Adrenal gland (tissue), 12 donors: ENCODE results near the gene TIAL1. TPM values are rescaled to one million over a fixed set of nuclear protein-coding genes. Genes with fewer than 3 reads are reported as not detected.

ENCODE experiments used
- DNase-seq, 7 donors: peaks; one replicate each; pipeline ENCODE4 v3.0.0-alpha.2; 2019 to 2020
- H3K27ac ChIP-seq, 5 donors: fragments of 200-600 bp; sonication (generic) in 4 of 5; 1 replicate in 3 of 5; 2 replicates in 2 of 5; pipeline versions ENCODE4 v1.5.1 to v1.8.0; 2016 to 2020; ENCODE audit warnings: mild to moderate bottlenecking in 1 of 5
- H3K27me3 ChIP-seq: fragments of 200-600 bp; 2 replicates; pipeline ENCODE4 v1.8.0; 2021
- H3K36me3 ChIP-seq, 2 donors: fragments of 200-600 bp; replicated peaks in 1 of 2; 1 replicate in 1 of 2; 2 replicates in 1 of 2; pipeline versions ENCODE4 v1.5.1 to v1.8.0; 2018 to 2022
- H3K4me1 ChIP-seq, 2 donors: fragments of 200-600 bp; replicated peaks in 1 of 2; 1 replicate in 1 of 2; 2 replicates in 1 of 2; pipeline versions ENCODE4 v1.5.1 to v1.8.0; 2018 to 2021
- H3K4me3 ChIP-seq, 4 donors: fragments of 200-600 bp; sonication (generic) in 3 of 4; one replicate each; pipeline ENCODE4 v1.5.1; 2016 to 2018
- H3K9me3 ChIP-seq, 3 donors: fragments of 200-600 bp; sonication (generic) in 1 of 3; replicated peaks in 1 of 3; 1 replicate in 2 of 3; 2 replicates in 1 of 3; pipeline versions ENCODE4 v1.5.1 to v1.8.0; 2016 to 2021
- CTCF ChIP-seq, 6 experiments: fragments of 450-650 bp in 4 of 6; fragments of 200-600 bp in 2 of 6; sonication (generic) in 1 of 6; IDR thresholded peaks; 1 replicate in 5 of 6; 2 replicates in 1 of 6; pipeline versions ENCODE4 v1.5.1 to v1.8.0; 2016 to 2021; ENCODE audit warnings: antibody characterized with exemption in 6 of 6, mild to moderate bottlenecking in 2 of 6, moderate library complexity in 1 of 6
- POLR2A ChIP-seq, 2 donors: fragments of 450-650 bp; IDR thresholded peaks; one replicate each; pipeline ENCODE4 v1.6.1; 2017; ENCODE audit warnings: antibody characterized with exemption in 2 of 2, mild to moderate bottlenecking in 2 of 2, moderate library complexity in 1 of 2
- whole genome bisulfite sequencing, 4 donors: extraction: QIAGEN DNeasy Blood & Tissue Kit in 2 of 4; methylation state at CpG; one replicate each; pipeline versions ENCODE4 v1.1.5 to v1.1.7; 2013 to 2017; 5-methylcytosine and 5-hydroxymethylcytosine counted together
- intact Hi-C, 2 donors: fragments of 100-400 bp; cut with DNase I; formaldehyde crosslinking; loops; one replicate each; pipeline versions ENCODE4 v1.14.1 to v1.15.0; 2022 to 2023
- polyA plus RNA-seq, 3 donors: library from polyadenylated mRNA; stranded (reverse); fragments of 200-250 nt in 2 of 3; fragments of 350-450 nt in 1 of 3; fragmentation: Illumina TruSeq in 1 of 3; extraction: RNeasy Lipid Tissue Mini Kit (QIAGEN cat#74804) in 1 of 3; gene quantifications; one replicate each; pipeline ENCODE4 v1.2.3, GENCODE V29; 2013 to 2014
- total RNA-seq, 9 donors: library from RNA; depleted of rRNA in 4 of 9; stranded (reverse); fragments of >200 nt in 4 of 9; fragments of 120-200 nt in 1 of 9; fragmentation: NEBNext Ultra II Directional in 1 of 9; extraction: Animal tissue kit (Norgen Biotek cat#: 25700) in 1 of 9; gene quantifications; one replicate each; pipeline versions ENCODE4 v1.1.0 to v1.2.4, GENCODE V29; 2013 to 2023
- donor health status: healthy with polysubstance abuse.
- donor health status: Bipolar disorder and iron deficiency.
- donor health status: DM: yes; HTN: yes; CAD: no.
- donor health status: DM: no; HTN: no; CAD: no.
- donor health status: DM: no; HTN: no; CAD: no.
- donor health status: DM: yes; HTN: yes; CAD: no.

Gene TIAL1
- total and polyA plus RNA-seq, 12 donors, result 30.7 to 99.8 (median 61.6) TPM

GRCh38 chr10:119538632-119539358 is 58.0 kb downstream of the TIAL1 start:
- DNase-seq, result no peak
- Histone ChIP-seq H3K27ac (no peak overlapping the region), H3K4me3 (no peak overlapping the region)

GRCh38 chr10:119537953-119538630 is 58.7 kb downstream of the TIAL1 start:
- no peak for DNase-seq
- no peaks in the 10 kb centered on the region for H3K36me3 ChIP-seq
- peak overlapping the region in 1 of 5 donors; percentile 0 for H3K27ac ChIP-seq
- peaks cover 1 to 3% of the 10 kb centered on the region in 2 donors for H3K4me1 ChIP-seq
- H3K4me3 ChIP-seq, result no peak overlapping the region
- TF ChIP-seq CTCF (IDR thresholded peaks at IDR 0.05), result no peak
- H3K9me3 ChIP-seq, result no peaks in the 10 kb centered on the region
- intact Hi-C loops, result no loop called here
- WGBS, 4 donors, result 64 to 80% (median 79%) methylated on average over 5 of the region's 5 CpGs
- H3K27me3 ChIP-seq, result no peaks in the 10 kb centered on the region

More at GRCh38 chr10:119538632-119539358, 58.0 kb downstream of the TIAL1 start:
- TF ChIP-seq POLR2A (IDR thresholded peaks at IDR 0.05) (no peak), CTCF (IDR thresholded peaks at IDR 0.05) (no peak)
- no peaks in the 10 kb centered on the region for H3K36me3 ChIP-seq
- H3K9me3 ChIP-seq, result no peaks in the 10 kb centered on the region
- intact Hi-C loops, result no loop called here
- no peaks in the 10 kb centered on the region for H3K27me3 ChIP-seq
- WGBS, 4 donors, result 58 to 84% (median 76%) methylated on average over 7 to 9 of the region's 9 CpGs
- peaks cover 8 to 10% of the 10 kb centered on the region in 2 donors for H3K4me1 ChIP-seq

GRCh38 chr10:119536508-119537025 is 60.2 kb downstream of the TIAL1 start:
- no peaks in the 10 kb centered on the region for H3K36me3 ChIP-seq
- TF ChIP-seq POLR2A (IDR thresholded peaks at IDR 0.05), result no peak
- intact Hi-C loops, result no loop called here
- H3K27me3 ChIP-seq, result no peaks in the 10 kb centered on the region
- DNase-seq, result no peak
- H3K4me1 ChIP-seq, result no peaks in the 10 kb centered on the region
- H3K9me3 ChIP-seq, result no peaks in the 10 kb centered on the region
- peak overlapping the region in 2 of 5 donors; percentile 54 to 58 for H3K27ac ChIP-seq
- WGBS, 4 donors, result 65 to 71% (median 68%) methylated on average over 9 of the region's 9 CpGs
- H3K4me3 ChIP-seq, result no peak overlapping the region

GRCh38 chr10:119535837-119536507 is 60.8 kb downstream of the TIAL1 start:
- no peaks in the 10 kb centered on the region for H3K27me3 ChIP-seq
- peak overlapping the region in 2 of 5 donors; percentile 54 to 58 for H3K27ac ChIP-seq
- intact Hi-C loops, result no loop called here
- no peaks in the 10 kb centered on the region for H3K36me3 ChIP-seq
- H3K4me3 ChIP-seq, result no peak overlapping the region
- DNase-seq, result no peak
- H3K9me3 ChIP-seq, result no peaks in the 10 kb centered on the region
- WGBS, 4 donors, result 54 to 79% (median 75%) methylated on average over 5 to 11 of the region's 11 CpGs
- no peak for TF ChIP-seq POLR2A (IDR thresholded peaks at IDR 0.05)
- H3K4me1 ChIP-seq, result no peaks in the 10 kb centered on the region

- Histone ChIP-seq H3K9me3 (no peaks in the 10 kb centered on the region), H3K27me3 (no peaks in the 10 kb centered on the region), H3K27ac (no peak overlapping the region), H3K4me1 (no peaks in the 10 kb centered on the region), H3K4me3 (no peak overlapping the region), H3K36me3 (no peaks in the 10 kb centered on the region)
- TF ChIP-seq CTCF (IDR thresholded peaks at IDR 0.05), result no peak
- DNase-seq, result no peak
- WGBS, 4 donors, result 63 to 74% (median 69%) methylated on average over 3 of the region's 3 CpGs
- intact Hi-C loops, result no loop called here
Measured at GRCh38 chr10:119535305-119535704, 61.5 kb downstream of the TIAL1 start.
